HepG2 (cell line): ENCODE data around the gene APLP1. TPM values are rescaled to one million over a fixed set of nuclear protein-coding genes. Genes with fewer than 3 reads are reported as not detected.

Experiments used
- CBX5 ChIP-seq: sonication (generic); formaldehyde crosslinking; IDR thresholded peaks from 2 replicates; pipeline ENCODE4 v1.4.0; 2020; ENCODE audit warnings: missing genetic modification reagents, borderline replicate concordance
- GMEB1 ChIP-seq: sonication (generic); formaldehyde crosslinking; IDR thresholded peaks from 2 replicates; pipeline ENCODE4 v1.5.1; 2020; ENCODE audit warnings: missing genetic modification reagents, mild to moderate bottlenecking, borderline replicate concordance
- HMGXB3 ChIP-seq: sonication (generic); formaldehyde crosslinking; IDR thresholded peaks from 2 replicates; pipeline ENCODE4 v1.4.0; 2020; ENCODE audit warnings: missing genetic modification reagents, borderline replicate concordance
- THAP11 ChIP-seq: IDR thresholded peaks from 2 replicates; pipeline ENCODE4 v1.6.1; 2016; ENCODE audit warnings: missing biosample characterization, missing genetic modification reagents
- ZNF10 ChIP-seq: sonication (generic); formaldehyde crosslinking; IDR thresholded peaks from 2 replicates; pipeline ENCODE4 v1.4.0; 2020; ENCODE audit warnings: mild to moderate bottlenecking, low read depth, missing genetic modification reagents, borderline replicate concordance
- ZNF18 ChIP-seq: sonication (generic); formaldehyde crosslinking; IDR thresholded peaks from 2 replicates; pipeline ENCODE4 v1.8.0; 2022; ENCODE audit warnings: mild to moderate bottlenecking, missing genetic modification reagents; ENCODE audit not compliant: insufficient replicate concordance
- ZNF280B ChIP-seq: sonication (generic); formaldehyde crosslinking; IDR thresholded peaks from 2 replicates; pipeline ENCODE4 v1.5.0; 2020; ENCODE audit warnings: missing genetic modification reagents, mild to moderate bottlenecking, borderline replicate concordance
- ZNF343 ChIP-seq: sonication (generic); formaldehyde crosslinking; IDR thresholded peaks from 2 replicates; pipeline ENCODE4 v1.4.0; 2020; ENCODE audit warnings: mild to moderate bottlenecking, missing genetic modification reagents
- ZNF383 ChIP-seq: sonication (generic); formaldehyde crosslinking; IDR thresholded peaks from 2 replicates; pipeline ENCODE4 v1.4.0; 2020; ENCODE audit warnings: missing genetic modification reagents, mild to moderate bottlenecking, borderline replicate concordance
- ZNF468 ChIP-seq: sonication (generic); formaldehyde crosslinking; IDR thresholded peaks from 2 replicates; pipeline ENCODE4 v1.8.0; 2022; ENCODE audit warnings: mild to moderate bottlenecking, moderate library complexity, missing genetic modification reagents
- ZSCAN25 ChIP-seq: sonication (generic); formaldehyde crosslinking; IDR thresholded peaks from 2 replicates; pipeline ENCODE4 v1.8.0; 2022; ENCODE audit warnings: mild to moderate bottlenecking, missing genetic modification reagents
- polyA plus RNA-seq, 8 experiments: library from polyadenylated mRNA; depleted of rRNA in 3 of 8; stranded (reverse) in 7 of 8; unstranded in 1 of 8; fragments of >200 nt; fragmentation: Illumina TruSeq in 4 of 8; extraction: Trizol in 4 of 8; gene quantifications; 2 replicates each; pipeline versions ENCODE4 v1.2.1 to v1.2.3, GENCODE V29; 2011 to 2016; ENCODE audit warnings: low read depth in 4 of 8, missing spikeins in 1 of 8, mixed read lengths in 1 of 8; ENCODE audit not compliant: insufficient read depth in 1 of 8
- total RNA-seq, 5 experiments: library from RNA; depleted of rRNA; stranded (reverse); fragments of >200 nt; fragmentation: Illumina TruSeq; extraction: Trizol; gene quantifications; 2 replicates each; pipeline ENCODE4 v1.2.3, GENCODE V29; 2016; ENCODE audit warnings: low read depth in 1 of 5
- TF ChIP-seq, protein P1 (sequence below): sonication (generic); formaldehyde crosslinking; IDR thresholded peaks from 2 replicates; pipeline ENCODE4 v1.4.0; 2020; ENCODE audit warnings: missing genetic modification reagents, borderline replicate concordance
- TF ChIP-seq, protein P2 (sequence below): sonication (generic); formaldehyde crosslinking; IDR thresholded peaks from 2 replicates; pipeline ENCODE4 v1.5.1; 2020; ENCODE audit warnings: mild to moderate bottlenecking, missing genetic modification reagents

The APLP1 gene
- total and polyA plus RNA-seq, 2 of the 13 experiments (the other 11 are each of a cell fraction or from before 2014, with no cell fraction given): 2.0 to 2.9 TPM

DNA sequence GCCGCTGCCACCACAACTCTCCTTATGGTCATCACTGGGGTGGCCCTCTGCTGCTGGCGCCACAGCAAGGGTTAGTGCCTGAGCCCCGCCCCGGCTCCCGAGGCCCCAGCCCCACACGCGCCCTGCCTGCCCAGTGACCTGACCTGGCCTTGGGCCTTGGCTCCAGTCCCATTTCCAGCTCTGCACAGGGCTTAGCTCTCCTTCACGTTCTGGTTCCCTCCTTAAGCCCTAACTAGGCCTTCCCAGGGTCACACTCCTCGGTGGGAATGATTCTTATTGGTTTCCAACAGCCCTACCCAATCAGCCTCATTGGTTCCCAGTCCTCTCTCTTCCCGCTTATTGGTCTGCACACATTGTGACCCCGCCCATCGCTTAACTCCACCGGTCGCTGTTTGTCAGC is 5.8 kb upstream of the APLP1 start (continued):
- TF ChIP-seq, protein P1, sequence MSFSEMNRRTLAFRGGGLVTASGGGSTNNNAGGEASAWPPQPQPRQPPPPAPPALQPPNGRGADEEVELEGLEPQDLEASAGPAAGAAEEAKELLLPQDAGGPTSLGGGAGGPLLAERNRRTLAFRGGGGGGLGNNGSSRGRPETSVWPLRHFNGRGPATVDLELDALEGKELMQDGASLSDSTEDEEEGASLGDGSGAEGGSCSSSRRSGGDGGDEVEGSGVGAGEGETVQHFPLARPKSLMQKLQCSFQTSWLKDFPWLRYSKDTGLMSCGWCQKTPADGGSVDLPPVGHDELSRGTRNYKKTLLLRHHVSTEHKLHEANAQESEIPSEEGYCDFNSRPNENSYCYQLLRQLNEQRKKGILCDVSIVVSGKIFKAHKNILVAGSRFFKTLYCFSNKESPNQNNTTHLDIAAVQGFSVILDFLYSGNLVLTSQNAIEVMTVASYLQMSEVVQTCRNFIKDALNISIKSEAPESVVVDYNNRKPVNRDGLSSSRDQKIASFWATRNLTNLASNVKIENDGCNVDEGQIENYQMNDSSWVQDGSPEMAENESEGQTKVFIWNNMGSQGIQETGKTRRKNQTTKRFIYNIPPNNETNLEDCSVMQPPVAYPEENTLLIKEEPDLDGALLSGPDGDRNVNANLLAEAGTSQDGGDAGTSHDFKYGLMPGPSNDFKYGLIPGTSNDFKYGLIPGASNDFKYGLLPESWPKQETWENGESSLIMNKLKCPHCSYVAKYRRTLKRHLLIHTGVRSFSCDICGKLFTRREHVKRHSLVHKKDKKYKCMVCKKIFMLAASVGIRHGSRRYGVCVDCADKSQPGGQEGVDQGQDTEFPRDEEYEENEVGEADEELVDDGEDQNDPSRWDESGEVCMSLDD (CRISPR knock-in tag): no peak
- 0 out of 2 replicates have a peak, but pooled peaks have one; percentile 15 for TF ChIP-seq THAP11 (CRISPR knock-in tag)
- TF ChIP-seq ZNF383: no peak
- no peak for TF ChIP-seq ZNF343 (CRISPR knock-in tag)
- TF ChIP-seq, protein P2, sequence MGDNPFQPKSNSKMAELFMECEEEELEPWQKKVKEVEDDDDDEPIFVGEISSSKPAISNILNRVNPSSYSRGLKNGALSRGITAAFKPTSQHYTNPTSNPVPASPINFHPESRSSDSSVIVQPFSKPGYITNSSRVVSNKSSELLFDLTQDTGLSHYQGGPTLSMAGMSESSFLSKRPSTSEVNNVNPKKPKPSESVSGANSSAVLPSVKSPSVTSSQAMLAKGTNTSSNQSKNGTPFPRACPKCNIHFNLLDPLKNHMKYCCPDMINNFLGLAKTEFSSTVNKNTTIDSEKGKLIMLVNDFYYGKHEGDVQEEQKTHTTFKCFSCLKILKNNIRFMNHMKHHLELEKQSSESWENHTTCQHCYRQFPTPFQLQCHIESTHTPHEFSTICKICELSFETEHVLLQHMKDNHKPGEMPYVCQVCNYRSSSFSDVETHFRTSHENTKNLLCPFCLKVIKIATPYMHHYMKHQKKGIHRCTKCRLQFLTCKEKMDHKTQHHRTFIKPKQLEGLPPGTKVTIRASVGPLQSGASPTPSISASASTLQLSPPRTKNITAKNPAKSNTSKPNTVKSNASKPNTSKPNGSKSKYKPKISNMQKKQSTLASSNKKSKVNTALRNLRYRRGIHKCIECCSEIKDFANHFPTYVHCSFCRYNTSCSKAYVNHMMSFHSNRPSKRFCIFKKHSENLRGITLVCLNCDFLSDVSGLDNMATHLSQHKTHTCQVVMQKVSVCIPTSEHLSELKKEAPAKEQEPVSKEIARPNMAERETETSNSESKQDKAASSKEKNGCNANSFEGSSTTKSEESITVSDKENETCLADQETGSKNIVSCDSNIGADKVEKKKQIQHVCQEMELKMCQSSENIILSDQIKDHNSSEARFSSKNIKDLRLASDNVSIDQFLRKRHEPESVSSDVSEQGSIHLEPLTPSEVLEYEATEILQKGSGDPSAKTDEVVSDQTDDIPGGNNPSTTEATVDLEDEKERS (CRISPR knock-in tag): no peak
- no peak for TF ChIP-seq ZNF18 (CRISPR knock-in tag)
- TF ChIP-seq CBX5 (CRISPR knock-in tag): no peak
- TF ChIP-seq ZNF280B (CRISPR knock-in tag): no peak
- TF ChIP-seq ZNF10 (CRISPR knock-in tag): no peak
- TF ChIP-seq ZSCAN25 (CRISPR knock-in tag): no peak
- TF ChIP-seq ZNF468 (CRISPR knock-in tag): no peak
- no peak for TF ChIP-seq GMEB1 (CRISPR knock-in tag)
- TF ChIP-seq HMGXB3: no peak
